MM.1S (cell line): ENCODE results near the gene NMRK2.

Source experiments
- DNase-seq: peaks from one replicate; pipeline ENCODE4 v3.0.0-alpha.2; 2015
- H2AFZ ChIP-seq: fragments of 300-600 bp; sonication (generic); 2 replicates; pipeline ENCODE4 v1.6.0; 2016; ENCODE audit warnings: antibody characterized with exemption, low read length
- H3F3A ChIP-seq: fragments of 300-600 bp; sonication (generic); 2 replicates; pipeline ENCODE4 v1.6.1; 2016; ENCODE audit warnings: mild to moderate bottlenecking, antibody characterized with exemption, low read length, moderate library complexity, mixed read lengths; ENCODE audit not compliant: insufficient read depth
- H3K27ac ChIP-seq: fragments of 300-600 bp; sonication (generic); 2 replicates; pipeline ENCODE4 v1.5.1; 2016; ENCODE audit warnings: mild to moderate bottlenecking, low read length
- H3K27me3 ChIP-seq: fragments of 300-600 bp; sonication (generic); replicated peaks from 2 replicates; pipeline ENCODE4 v1.6.0; 2016; ENCODE audit warnings: low read length; ENCODE audit not compliant: insufficient read depth
- H3K36me3 ChIP-seq: fragments of 300-600 bp; sonication (generic); replicated peaks from 2 replicates; pipeline ENCODE4 v1.6.1; 2016; ENCODE audit warnings: mild to moderate bottlenecking, low read length, mixed read lengths; ENCODE audit not compliant: insufficient read depth
- H3K4me1 ChIP-seq: fragments of 300-600 bp; sonication (generic); 2 replicates; pipeline ENCODE4 v1.6.1; 2016; ENCODE audit warnings: low read length, mixed read lengths
- H3K4me2 ChIP-seq: fragments of 300-600 bp; sonication (generic); 2 replicates; pipeline ENCODE4 v1.6.0; 2016; ENCODE audit warnings: low read depth, low read length
- H3K4me3 ChIP-seq: fragments of 300-600 bp; sonication (generic); 2 replicates; pipeline ENCODE4 v1.5.1; 2016; ENCODE audit warnings: low read length, mixed read lengths
- H3K79me2 ChIP-seq: fragments of 300-600 bp; sonication (generic); 2 replicates; pipeline ENCODE4 v1.6.1; 2016; ENCODE audit warnings: mixed run types, low read length, mixed read lengths
- H3K9ac ChIP-seq: fragments of 300-600 bp; sonication (generic); 2 replicates; pipeline ENCODE4 v1.6.1; 2016; ENCODE audit warnings: low read length, mixed read lengths
- H3K9me2 ChIP-seq: fragments of 300-600 bp; sonication (generic); replicated peaks from 2 replicates; pipeline ENCODE4 v1.6.1; 2016; ENCODE audit warnings: mild to moderate bottlenecking, low read length, mixed read lengths; ENCODE audit not compliant: insufficient read depth
- H3K9me3 ChIP-seq: fragments of 300-600 bp; sonication (generic); replicated peaks from 2 replicates; pipeline ENCODE4 v1.6.1; 2016; ENCODE audit warnings: mild to moderate bottlenecking, low read length, mixed read lengths; ENCODE audit not compliant: insufficient read depth
- H4K20me1 ChIP-seq: fragments of 300-600 bp; sonication (generic); 2 replicates; pipeline ENCODE4 v1.6.1; 2016; ENCODE audit warnings: mild to moderate bottlenecking, low read length, moderate library complexity, mixed read lengths; ENCODE audit not compliant: insufficient read depth
- EZH2 ChIP-seq: fragments of 300-600 bp; sonication (generic); optimal IDR thresholded peaks from 2 replicates; pipeline ENCODE3; 2017; ENCODE audit warnings: low read depth, mild to moderate bottlenecking, antibody characterized with exemption, low read length, mixed read lengths
- EZH2phosphoT487 ChIP-seq: fragments of 300-600 bp; sonication (generic); IDR thresholded peaks from 2 replicates; pipeline ENCODE4 v1.6.1; 2018; ENCODE audit warnings: antibody characterized with exemption, low read length
- TF ChIP-seq, protein P1 (sequence below): fragments of 300-600 bp; sonication (generic); IDR thresholded peaks from 2 replicates; pipeline ENCODE4 v1.5.1; 2016; ENCODE audit warnings: antibody characterized with exemption, low read length, mixed read lengths

Gene NMRK2

DNA sequence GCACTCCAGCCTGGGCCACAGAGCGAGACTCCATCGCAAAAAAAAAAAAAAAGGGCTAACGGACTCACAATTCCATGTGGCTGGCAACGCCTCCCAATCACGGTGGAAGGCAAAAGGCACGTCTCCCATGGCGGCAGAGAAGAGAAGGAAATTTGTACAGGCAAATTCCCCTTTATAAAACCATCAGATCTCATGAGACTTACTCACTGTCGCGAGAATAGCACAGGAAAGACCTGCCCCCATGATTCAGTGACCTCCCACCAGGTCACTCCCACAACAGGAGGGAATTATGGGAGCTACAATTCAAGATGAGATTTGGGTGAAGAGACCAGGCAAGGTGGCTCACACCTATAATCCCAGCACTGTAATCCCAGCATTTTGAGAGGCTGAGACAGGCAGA lies 18.7 kb upstream of the NMRK2 start:
- no peaks in the 10 kb centered on the region for H3K4me1 ChIP-seq
- H4K20me1 ChIP-seq: no peaks in the 10 kb centered on the region
- peak overlapping the region; percentile 31; the same call in 1 of the 2 replicates for H3K4me3 ChIP-seq
- H3K9me2 ChIP-seq: no peaks in the 10 kb centered on the region
- TF ChIP-seq, protein P1, sequence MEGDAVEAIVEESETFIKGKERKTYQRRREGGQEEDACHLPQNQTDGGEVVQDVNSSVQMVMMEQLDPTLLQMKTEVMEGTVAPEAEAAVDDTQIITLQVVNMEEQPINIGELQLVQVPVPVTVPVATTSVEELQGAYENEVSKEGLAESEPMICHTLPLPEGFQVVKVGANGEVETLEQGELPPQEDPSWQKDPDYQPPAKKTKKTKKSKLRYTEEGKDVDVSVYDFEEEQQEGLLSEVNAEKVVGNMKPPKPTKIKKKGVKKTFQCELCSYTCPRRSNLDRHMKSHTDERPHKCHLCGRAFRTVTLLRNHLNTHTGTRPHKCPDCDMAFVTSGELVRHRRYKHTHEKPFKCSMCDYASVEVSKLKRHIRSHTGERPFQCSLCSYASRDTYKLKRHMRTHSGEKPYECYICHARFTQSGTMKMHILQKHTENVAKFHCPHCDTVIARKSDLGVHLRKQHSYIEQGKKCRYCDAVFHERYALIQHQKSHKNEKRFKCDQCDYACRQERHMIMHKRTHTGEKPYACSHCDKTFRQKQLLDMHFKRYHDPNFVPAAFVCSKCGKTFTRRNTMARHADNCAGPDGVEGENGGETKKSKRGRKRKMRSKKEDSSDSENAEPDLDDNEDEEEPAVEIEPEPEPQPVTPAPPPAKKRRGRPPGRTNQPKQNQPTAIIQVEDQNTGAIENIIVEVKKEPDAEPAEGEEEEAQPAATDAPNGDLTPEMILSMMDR: no peak
- TF ChIP-seq EZH2 (no peak), EZH2phosphoT487 (no peak)
- H3K4me2 ChIP-seq: 0 out of 2 replicates have a peak overlapping the region, but pooled peaks have one; percentile 19
- no peak for DNase-seq
- no peaks in the 10 kb centered on the region for H3K36me3 ChIP-seq
- no peaks in the 10 kb centered on the region for H3K9me3 ChIP-seq
- H2AFZ ChIP-seq: no peak overlapping the region
- H3K79me2 ChIP-seq: no peaks in the 10 kb centered on the region
- peaks cover 88% of the 10 kb centered on the region for H3K27me3 ChIP-seq
- H3F3A ChIP-seq: no peaks in the 10 kb centered on the region
- H3K9ac ChIP-seq: no peak overlapping the region
- H3K27ac ChIP-seq: no peak overlapping the region

DNA sequence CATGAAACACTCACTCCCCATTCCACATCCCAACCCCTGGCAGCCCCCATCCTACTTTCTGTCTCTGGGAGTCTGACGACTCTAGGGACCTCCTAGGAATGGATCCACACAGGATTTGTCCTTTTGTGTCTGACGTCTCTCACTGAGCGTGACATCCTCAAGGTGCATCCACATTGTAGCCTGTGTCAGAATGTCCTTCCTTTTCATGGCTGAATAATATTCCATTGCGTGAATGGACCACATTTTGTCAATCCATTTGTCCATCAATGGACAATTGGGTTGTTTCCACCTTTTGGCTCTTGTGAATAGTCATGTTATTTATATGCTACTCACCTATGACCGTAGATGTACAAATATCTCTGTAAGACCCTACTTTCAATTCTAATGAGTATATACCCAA lies 16.8 kb upstream of the NMRK2 start:
- Histone ChIP-seq H3K4me2 (no peak overlapping the region), H3K4me3 (no peak overlapping the region), H3K9me3 (no peaks in the 10 kb centered on the region), H3K9me2 (no peaks in the 10 kb centered on the region), H3K27ac (no peak overlapping the region), H3K9ac (no peak overlapping the region), H2AFZ (no peak overlapping the region), H3K27me3 (peaks cover 85% of the 10 kb centered on the region), H3K79me2 (no peaks in the 10 kb centered on the region), H3F3A (no peaks in the 10 kb centered on the region), H3K4me1 (no peaks in the 10 kb centered on the region), H3K36me3 (no peaks in the 10 kb centered on the region), H4K20me1 (no peaks in the 10 kb centered on the region)
- TF ChIP-seq EZH2phosphoT487 (no peak), EZH2 (no peak)
- TF ChIP-seq, protein P1: no peak
- DNase-seq: no peak

DNA sequence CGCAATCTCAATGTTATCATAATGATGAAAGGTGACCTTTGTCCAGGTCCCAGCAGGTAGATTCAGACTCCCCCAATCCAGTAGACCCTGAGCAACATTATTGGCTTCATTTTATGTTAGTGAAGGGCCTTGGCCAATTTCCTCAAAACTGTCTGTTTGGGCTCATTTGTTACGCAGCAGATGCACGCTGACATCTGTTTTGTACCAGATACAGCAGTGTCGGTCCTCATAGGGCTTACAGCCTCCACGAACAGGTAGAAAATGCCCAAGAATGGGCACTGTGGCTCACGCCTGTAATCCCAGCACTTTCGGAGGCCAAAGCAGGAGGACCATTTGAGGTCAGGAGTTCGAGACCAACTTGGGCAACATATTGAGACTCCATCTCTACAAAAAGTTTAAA lies 13.1 kb upstream of the NMRK2 start:
- H3K9ac ChIP-seq: no peak overlapping the region
- TF ChIP-seq, protein P1: no peak
- TF ChIP-seq EZH2phosphoT487: no peak
- no peak for TF ChIP-seq EZH2
- H3K9me2 ChIP-seq: no peaks in the 10 kb centered on the region
- no peaks in the 10 kb centered on the region for H3K4me1 ChIP-seq
- H3K27me3 ChIP-seq: peaks cover 84% of the 10 kb centered on the region
- no peak overlapping the region for H3K4me2 ChIP-seq
- H3K9me3 ChIP-seq: no peaks in the 10 kb centered on the region
- no peak overlapping the region for H3K4me3 ChIP-seq
- no peak overlapping the region for H2AFZ ChIP-seq
- no peak overlapping the region for H3K27ac ChIP-seq
- H3K36me3 ChIP-seq: no peaks in the 10 kb centered on the region
- H3F3A ChIP-seq: no peaks in the 10 kb centered on the region
- H4K20me1 ChIP-seq: no peaks in the 10 kb centered on the region
- no peak for DNase-seq
- H3K79me2 ChIP-seq: no peaks in the 10 kb centered on the region
